NCI-H1417 treated with DMSO at 0.1 percent for 48 hours (cell line): ENCODE measurements around the gene GLUD1.
"Not testable (repeated sequence)": the region's sequence is repeated elsewhere in the genome, so short reads cannot be mapped to it uniquely, and the experiment has no call there.

Experiments
- DNase-seq: peaks from one replicate; lab custom pipeline; 2025; lab: John Stamatoyannopoulos, UW

The GLUD1 gene

GRCh38 chr10:87043579-87043978 lies 51.1 kb downstream of the GLUD1 start:
- DNase-seq = not testable (repeated sequence)

- no peak for DNase-seq
Measured at GRCh38 chr10:87038786-87039185, 55.9 kb downstream of the GLUD1 start.

GRCh38 chr10:87038286-87038717 lies 56.3 kb downstream of the GLUD1 start:
- no peak for DNase-seq

DNA sequence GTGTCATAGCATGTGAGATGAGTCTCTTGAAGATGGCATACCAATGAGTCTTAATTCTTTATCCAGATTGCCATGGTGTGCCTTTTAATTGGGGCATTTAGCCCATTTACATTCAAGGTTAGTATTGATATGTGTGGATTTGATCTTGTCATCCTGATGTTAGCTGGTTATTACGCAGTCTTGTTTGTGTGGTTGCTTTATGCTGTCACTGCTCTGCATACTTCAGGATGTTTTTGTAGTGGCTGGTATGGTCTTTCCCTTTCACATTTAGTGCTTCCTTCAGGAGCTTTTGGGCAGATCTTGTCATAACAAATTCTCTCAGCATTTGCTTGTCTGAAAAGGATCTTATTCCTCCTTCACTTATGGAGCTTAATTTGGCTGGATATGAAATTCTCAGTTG lies 58.0 kb downstream of the GLUD1 start:
- no peak for DNase-seq

GRCh38 chr10:87030912-87031635 lies 63.6 kb downstream of the GLUD1 start:
- no peak for DNase-seq

GRCh38 chr10:87030419-87030818 lies 64.2 kb downstream of the GLUD1 start:
- DNase-seq = not testable (repeated sequence)

DNA sequence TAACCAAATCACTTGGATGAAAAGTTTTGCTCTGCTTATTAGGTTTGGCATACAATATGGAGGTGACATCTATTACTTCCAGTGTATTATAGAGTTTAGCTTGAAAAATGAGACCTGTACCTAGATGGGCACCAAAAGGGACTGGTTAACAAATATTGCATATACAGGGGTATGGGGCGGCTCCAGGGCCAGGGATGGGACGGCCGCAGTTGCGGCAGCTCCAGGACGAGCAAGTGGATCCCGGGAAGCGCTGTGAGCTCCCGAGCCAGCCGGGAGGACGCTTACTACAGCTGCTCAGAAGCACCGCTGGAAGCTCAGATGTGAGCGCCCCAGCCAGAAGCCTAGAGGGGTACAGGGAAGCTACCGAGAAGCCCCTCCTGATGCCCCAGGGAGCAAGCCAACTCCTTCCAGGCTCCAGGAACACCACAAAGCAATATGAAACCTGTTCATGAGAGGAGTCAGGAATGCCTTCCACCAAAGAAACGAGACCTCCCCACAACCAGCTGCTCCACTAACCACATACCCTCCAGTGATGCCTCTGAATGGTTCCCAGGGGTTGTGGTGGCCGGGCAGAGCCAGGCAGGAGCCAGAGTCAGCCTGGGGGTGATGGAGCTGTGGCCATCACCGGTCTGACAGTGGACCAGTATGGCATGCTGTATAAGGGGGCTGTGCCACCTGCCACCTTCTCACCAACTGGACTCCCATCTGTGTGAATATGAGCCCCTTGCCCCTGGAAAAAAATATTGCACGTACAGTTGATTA lies 67.7 kb downstream of the GLUD1 start:
- DNase-seq = not testable (repeated sequence)

- DNase-seq = not testable (repeated sequence)
Measured at GRCh38 chr10:87025285-87025958, 69.2 kb downstream of the GLUD1 start.

DNA sequence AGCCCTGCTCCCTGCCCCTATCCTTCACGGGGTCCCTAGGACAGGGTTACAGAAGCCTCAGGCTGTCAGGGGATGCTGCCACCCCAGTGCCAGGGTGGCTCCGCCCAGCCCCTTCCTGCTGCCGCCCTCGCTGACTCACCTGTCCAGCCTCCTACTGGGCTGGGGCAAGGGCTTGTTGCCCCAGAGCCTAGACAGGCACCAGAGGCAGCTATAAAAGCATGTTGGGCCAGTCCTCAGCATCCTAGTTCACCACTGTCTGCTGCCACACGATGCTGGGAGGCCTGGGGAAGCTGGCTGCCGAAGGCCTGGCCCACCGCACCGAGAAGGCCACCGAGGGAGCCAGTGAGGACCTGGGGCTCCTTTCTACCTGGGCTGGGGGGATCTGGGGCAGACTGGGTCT lies 74.6 kb downstream of the GLUD1 start, which contains the start of gene FAM25A:
Gene FAM25A (plus strand): TSS at position 239 of the 400 bp plus-strand sequence. CDS start 31 bp downstream, at position 270.
- DNase-seq = not testable (repeated sequence)

GRCh38 chr10:87019504-87019903 lies 75.1 kb downstream of the GLUD1 start:
- DNase-seq = not testable (repeated sequence)

DNA sequence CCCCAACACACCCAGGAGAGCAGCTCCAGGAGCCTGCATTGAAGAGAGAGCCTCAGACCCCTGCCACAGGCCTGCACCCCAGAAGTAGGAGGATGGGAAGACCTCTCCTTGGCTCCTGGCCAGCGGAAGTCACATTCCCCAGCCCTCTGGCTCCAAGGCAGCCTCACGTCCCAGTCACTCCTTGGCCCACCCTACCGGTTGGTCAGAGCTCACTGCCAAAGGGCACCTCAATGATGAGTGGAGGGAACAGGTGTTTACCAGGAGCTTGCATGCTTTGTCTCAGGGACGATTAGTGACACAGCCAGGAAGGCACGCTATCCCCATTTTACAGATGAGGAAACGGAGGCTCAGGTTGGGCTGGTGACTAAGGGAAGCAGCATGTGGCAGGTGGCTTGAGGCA lies 75.6 kb downstream of the GLUD1 start:
- DNase-seq = not testable (repeated sequence)

- not testable (repeated sequence) for DNase-seq
Measured at GRCh38 chr10:87018127-87018526, 76.5 kb downstream of the GLUD1 start.

DNA sequence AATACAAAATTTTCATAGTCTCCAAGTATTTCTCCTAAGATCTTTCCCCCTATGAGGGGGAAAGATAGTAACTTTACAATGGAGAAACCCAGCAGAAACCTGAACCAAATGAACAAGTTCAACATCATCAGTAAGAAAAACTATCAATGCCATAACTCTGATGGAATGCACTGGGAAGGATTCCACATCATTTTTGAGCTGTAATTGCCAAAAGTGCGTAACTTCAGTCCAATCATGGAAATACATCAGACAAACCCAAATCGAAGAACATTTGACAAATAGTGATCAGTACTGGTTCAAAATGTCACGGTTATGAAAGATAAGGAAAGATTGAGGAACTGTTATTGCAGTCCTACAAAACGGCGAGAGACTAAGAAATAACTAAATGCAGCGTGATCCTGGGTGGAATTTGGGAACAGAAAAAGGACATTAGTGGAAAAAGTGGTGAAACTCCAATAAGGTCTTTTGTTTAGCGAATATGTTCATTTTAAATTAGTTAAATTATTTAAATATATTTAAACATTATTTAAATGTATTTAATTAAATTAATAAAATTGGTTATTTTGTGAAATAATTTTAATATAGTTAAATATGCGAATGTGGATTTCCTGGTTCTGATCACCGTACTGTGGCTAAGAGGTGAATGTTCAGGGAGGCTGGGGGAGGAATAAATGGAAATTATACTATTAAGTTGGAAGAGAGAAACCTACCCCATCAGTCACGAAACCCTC lies 79.5 kb downstream of the GLUD1 start:
- DNase-seq = not testable (repeated sequence)

DNA sequence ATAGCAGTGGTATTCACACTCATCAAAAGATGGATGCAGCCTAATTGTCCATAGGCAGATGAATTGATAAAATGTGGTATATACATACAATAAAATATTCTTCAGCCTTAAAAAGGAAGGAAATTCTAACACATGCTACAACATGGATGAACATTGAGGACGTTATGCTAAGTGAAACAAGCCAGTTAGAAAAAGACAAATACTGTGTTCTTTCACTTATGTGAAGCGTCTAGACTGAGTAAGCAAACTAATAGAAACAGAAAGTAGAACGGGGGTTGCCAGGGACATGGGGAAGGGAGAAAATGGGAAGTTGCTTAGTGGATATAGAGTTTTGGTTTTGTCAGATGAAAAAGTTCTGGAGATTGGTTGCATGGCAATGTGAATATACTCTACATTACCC lies 81.1 kb downstream of the GLUD1 start:
- not testable (repeated sequence) for DNase-seq

GRCh38 chr10:87009134-87009696 lies 85.4 kb downstream of the GLUD1 start:
- DNase-seq = not testable (repeated sequence)

GRCh38 chr10:87008303-87008702 lies 86.3 kb downstream of the GLUD1 start:
- not testable (repeated sequence) for DNase-seq

DNA sequence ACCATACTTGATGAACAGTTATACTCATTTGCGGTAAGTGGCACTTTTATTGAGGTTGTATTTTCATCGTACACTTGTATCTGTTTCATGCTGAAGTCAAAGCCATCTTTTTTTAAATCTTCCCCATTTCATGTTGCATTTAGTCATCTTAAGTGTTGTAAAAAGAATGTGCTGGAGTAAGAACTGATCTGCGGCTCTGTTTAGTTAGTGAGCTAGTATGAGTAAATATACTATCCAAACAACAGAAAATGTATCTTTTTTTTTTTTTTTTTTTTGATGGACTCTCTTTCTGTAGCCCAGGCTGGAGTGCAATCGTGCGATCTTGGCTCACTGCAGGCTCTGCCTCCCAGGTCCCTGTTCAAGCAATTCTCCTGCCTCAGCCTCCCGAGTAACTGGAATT lies 87.0 kb downstream of the GLUD1 start:
- not testable (repeated sequence) for DNase-seq

DNA sequence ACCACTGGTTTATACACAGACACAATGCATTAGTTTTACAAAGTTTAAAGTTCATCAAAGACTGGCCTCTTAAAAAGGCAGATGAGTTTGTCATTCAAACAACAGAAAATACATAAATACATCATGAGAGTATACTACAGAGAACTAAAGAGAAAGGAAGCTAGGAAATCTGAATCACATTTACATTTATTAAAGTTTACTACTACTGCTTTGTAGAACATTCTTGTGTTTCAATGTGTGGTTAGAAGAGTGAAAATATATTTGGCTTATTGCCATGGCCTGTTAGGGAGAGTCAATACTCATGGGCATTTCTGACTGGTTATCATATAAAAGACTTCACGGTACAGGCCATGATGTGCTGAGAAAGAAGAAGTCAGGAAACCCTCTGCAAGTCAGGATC lies 87.5 kb downstream of the GLUD1 start:
- not testable (repeated sequence) for DNase-seq

DNA sequence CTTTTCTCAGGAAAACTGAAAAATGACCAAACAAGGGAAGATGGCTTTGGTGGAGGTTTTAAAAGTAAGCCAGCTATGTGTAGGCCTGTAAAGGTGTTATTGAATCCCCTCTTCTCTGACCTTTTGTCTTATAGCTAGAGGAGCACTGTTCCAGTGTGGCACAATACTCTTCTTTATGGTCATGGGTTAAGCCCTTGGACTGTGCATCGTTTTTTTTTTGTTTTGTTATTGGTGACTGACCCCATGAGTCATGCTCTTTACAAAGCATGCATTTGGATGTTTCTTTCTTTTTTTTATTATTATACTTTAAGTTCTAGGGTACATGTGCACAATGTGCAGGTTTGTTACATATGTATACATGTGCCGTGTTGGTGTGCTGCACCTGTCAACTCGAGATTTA lies 94.2 kb downstream of the GLUD1 start:
- DNase-seq = no peak
